Kidney capillary endothelial cell (primary cell): Measurements from ENCODE around the gene CHCHD6.

Experiments
- DNase-seq: peaks from one replicate; pipeline ENCODE4 v3.0.0-alpha.2; 2018; ENCODE audit warnings: low spot score

Gene CHCHD6

DNA sequence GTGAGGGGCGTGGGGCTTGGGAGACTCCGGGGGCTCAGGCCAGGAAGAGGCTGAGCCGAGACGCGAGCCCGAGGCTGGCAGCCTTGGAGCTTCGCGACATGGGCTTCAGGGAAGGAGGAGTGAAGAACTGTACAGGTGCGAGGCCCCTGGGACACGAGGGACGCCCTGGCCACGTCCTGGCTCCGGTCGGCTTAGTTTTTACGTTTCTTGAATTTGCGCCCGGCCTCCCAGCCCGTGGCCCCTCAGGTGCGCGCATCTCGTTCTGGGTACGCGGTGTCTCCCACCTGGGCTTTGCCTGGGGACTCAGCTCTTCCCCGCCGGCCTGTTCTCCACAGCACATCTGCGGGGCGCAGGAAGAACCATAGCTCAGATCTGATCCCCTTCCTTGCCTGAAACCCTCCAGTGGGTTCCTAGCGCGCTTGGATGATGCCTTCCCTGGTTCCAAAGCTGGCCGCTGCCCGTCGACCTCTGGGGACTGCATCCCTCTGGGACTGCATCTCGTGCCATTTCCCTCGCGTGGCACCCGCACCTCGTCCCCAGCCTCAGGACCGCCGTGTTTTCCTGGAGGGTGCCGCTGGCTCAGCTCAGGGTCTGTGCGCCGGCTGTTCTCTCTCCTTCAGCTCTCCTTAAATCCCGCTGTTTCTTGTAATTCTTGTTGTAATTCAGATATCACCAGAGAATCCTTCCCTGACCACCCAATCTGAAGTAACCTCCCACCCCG is 614 bp downstream of the CHCHD6 start:
- DNase-seq, result no peak

DNA sequence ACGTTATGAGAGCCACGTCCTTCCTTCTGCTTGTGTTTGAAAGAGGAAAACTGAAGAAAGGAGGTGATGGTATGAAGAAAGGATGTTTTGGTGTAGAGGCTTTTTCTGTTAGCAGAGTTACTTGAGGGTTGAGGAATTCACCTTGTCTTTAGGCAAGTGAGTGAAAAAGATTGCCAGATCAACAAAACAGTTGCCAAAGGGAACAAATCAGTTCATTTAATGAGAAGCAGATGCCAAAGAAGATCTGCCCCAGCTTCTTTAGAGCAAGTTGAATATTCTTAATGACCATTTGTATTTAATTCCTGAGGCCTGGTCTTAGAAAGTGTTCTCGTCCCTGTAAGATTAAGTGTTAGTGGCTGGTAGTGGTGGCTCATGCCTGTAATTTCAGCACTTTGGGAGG is 2.6 kb downstream of the CHCHD6 start:
- DNase-seq, result no peak

DNA sequence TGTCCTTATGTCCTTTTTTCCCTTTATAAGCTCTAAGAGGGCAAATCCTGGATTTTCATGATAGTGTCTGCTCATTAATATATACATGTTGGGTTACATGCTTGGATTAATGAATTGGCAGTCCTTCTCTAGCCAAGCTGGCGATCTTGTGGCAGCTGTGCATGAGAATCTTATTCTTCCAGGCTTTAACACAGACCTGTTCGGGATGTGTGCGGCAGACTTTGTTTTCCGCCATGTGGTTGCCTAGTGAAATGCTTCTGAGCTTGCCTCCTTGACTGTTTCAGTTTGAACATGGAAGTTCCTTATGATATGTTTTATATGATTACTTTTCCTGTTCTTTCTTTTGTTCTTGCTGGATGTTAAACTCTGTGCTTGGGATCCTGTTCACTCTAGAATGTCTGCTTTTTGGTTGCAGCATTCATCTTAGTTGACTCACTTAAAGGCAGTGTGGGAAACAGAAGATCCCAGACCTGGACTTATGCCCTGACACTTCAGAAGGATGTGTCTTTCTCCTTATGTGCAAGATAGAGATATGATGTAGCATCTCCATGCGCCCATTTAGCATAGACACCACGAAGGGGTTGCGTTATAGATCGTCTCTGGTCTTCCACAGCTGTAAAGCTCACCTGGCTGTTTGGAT is 7.2 kb downstream of the CHCHD6 start:
- DNase-seq, result no peak

DNA sequence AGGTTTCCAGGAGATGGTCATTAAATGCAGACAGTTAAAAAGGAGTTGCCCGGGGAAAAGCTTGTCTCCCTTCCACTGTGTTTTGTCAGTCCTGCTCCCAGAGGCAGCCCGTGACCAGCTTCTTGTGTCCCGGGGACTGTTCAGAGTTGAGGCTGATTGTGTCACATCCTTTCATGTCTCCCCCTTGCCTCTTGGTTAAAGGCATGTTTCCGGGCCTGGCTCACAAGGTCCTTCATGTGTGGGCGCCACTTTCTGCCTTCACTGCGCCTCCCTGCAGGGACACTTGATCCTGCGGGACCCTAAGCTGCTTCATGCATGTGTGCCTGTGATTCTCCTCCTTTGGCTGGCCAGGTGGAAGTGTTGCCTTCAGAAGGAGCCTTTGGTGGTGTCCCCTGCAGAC is 9.2 kb downstream of the CHCHD6 start:
- DNase-seq, result no peak

DNA sequence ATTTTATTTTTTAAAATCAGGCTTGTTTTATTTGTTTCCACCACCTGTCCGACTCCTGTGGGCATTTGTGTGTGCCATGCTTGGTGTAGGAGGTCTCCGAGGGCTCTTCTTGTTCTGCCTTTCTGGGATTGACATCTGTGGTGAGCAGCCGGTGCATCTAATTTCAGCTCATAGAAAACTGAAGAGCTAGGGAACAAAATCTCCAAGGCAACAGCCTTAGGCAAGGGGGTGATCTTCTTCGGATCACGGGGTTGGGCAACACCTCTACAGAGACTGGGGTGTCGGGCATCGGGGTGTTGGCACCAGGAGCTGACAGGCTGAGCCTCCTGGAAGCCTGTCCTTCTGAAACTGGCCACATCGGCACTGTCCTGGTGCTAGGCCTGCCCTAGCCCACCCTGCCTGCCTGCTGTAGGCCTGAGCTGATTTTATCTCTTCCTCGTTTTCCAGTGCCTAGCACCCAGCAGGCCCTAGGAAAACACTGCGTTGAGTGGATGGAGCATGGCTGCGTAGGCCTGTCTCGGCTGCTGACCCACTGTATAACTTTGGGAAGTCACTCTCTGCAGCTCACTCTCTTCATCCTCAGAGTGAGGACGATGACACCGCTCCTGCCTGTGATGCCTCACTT is 10.3 kb downstream of the CHCHD6 start:
- no peak for DNase-seq

DNA sequence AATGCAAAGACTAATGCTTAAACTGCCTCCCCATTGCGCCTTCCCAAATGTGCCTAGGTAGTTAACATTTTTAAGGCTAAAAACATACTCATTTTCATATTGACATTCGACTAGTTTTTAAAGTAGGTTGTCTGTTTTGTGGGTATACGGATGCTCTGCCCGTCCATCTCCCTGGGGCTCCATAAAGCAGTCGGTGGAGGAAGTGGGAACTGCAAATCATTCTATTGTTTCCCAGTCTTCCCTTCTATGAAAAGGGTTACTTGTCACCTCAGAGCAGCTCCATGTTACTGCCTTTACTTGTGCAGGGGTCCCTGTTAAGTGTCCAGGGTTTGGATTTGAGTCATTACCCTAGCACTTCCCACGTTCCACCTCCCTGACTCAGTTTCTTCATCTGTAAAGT is 10.9 kb downstream of the CHCHD6 start:
- DNase-seq, result no peak

DNA sequence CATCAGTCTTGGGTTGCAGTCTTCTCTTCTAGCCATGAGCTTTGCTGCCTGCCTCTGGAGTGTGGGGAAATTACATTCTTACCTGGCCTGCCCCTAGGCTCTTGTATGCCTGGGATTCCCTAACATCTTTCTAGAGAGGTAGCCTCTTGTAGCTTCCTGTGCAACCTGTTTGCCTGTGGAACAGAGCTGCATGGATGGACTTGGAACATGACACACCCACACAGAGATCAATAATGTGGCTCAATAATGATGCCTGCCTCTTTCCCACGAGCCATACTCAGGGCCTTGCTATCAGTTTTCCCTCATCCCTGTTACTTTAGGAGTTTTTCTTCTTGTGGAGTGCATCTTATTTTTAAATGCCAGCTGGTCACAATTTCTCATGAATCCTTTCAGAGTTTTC is 11.4 kb downstream of the CHCHD6 start:
- no peak for DNase-seq

DNA sequence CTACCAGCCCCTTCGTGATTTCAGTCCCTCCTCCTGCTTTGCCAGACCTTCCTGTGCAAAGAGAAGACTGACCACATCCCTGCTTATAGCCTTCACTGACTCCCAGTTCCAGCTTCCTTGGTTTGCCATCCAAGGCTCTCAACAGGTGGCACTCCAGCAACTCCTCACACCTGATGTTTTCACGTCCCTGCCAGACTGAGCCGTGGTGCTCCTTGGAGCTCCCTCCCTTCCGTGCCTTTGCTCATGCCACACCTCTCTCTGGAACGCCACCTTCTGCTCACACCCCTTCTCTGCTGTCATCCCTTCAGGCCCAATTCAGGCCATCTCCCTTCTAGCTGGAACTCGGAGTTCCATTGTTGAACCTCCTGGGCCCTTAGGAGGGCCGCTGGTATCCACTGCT is 12.0 kb downstream of the CHCHD6 start:
- DNase-seq, result no peak

DNA sequence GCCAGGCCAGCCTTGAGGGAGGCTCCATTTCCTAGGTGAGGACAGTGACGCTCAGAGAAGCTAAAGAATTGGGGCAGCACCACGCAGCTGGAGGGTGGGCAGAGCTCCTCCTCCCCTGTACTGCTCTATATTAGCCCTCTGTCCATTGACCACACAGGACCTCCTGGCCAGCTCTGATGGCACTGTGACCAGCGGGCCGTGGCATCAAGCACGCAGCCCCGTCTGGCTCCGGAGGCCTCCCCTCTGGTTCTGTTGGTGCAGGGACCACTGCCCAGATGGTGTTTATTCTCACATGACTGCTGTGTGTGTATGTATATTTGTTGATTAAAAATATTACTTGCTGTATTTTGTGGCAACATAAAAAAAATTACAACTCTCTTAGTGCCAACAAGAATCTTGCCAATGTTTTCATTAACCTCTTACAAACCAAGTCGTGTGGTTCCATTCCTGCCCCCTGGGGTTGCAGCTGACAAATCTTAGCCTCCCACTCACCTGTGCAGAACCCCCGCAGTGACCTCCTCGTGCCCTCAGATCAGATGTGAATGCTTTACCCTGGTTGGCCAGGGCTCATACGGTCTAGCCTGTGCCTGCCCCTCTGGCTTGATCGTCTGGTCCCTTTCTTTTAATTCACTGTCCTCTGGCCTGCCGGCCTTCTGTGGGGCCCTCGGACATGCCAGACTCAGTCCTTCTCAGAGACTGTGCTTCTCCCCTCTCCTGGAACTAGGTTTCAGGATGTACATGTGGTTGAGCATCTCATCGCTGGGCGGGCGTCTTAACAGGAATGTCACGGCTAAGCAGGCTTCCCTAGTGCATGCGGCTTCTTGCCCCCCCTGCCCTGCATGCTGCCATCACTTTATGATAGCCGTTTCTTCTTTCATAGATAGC is 14.8 kb downstream of the CHCHD6 start:
- no peak for DNase-seq

DNA sequence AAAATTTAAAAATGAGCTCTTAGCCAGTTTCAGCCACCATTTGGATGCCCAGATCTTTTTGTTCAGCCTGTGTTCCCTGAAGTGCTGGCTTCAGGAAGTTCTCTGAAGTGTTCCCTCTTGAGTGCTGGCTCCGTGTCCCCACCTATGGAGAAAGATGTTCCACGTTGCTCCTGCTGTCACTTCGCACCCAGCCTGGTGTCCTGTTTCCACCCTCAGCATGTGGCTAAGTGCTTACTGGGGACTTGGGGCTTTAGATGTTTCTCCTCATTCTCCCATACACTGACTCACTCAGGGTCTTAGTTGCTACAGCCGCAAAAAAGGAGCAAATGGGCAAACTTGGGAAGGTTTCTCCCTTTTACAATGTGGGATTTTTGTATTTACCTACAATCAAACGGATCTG is 16.6 kb downstream of the CHCHD6 start:
- no peak for DNase-seq

DNA sequence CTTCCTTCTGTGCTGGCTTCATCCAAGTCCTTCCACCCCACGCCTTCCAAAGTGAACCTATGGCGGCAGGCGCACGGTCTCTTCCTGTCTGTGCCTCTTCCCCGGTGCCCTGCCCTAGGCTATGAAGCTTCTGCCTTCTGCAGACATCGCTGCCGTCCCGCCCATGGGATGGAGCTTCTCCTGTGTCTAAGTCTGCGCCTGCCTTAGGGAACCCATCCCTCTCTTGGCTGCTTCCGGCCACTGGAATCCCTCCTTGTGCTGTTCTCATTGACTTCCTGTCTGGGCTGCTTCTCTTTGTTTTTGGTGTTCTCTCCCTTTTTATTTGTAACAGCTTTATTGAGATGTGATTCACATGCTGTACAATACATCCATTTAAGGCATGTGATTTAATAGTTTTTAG is 17.2 kb downstream of the CHCHD6 start:
- no peak for DNase-seq

DNA sequence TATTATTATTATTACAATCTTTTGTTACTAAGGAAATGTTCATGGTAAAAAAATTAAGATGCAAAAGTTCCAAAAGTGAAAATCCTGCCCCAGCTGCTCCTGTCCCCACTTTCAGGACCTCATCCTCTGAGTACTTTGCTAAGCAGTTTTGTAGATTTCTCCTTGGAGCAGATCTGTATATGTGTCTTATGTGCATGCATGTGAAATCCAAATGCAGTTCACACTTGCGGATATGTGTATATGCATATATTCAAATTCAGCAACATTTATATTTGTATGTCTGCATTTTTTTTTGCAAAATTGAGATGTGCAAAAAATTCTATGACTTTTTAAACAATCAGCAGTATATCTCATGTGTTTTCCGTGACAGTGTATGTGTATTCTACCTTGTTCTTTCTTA is 19.2 kb downstream of the CHCHD6 start:
- DNase-seq, result no peak

DNA sequence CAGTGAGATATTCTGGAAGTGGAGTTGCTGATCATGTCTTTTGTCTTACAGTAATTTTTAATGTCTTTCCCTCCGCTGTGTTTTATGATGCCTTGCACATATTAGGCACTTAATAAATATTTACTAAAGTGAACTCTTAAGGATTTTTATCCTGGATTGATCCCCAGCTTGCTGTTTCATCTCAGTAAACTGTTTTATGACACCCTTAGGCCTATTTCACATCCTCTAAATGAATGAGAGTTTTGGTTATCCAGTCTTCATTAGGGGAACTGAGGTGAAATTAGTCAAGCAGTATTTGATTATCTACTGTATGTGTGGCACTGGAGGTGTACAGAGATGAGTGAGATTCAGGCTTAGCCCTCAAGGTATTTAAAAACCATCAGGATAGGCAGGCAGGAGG is 19.8 kb downstream of the CHCHD6 start:
- DNase-seq, result no peak

DNA sequence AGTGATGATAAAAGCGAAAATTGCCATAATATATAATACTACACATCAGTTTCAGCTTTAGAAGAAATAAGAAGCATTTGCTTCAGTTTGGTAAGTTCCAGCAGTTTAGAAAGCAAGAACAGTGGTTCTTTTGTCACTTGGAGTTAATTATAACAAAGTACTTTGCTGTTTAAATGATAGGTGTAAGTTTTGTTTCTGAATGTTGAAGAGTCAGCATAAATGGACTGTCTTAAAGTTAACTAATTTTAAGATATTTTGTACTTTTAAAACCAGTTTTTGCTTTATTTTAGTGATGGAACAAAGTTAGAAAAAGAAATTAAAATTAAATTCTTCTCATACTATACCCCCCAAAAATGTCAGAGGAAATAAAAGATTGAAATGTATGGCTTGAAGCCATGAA is 24.6 kb downstream of the CHCHD6 start:
- DNase-seq, result no peak

DNA sequence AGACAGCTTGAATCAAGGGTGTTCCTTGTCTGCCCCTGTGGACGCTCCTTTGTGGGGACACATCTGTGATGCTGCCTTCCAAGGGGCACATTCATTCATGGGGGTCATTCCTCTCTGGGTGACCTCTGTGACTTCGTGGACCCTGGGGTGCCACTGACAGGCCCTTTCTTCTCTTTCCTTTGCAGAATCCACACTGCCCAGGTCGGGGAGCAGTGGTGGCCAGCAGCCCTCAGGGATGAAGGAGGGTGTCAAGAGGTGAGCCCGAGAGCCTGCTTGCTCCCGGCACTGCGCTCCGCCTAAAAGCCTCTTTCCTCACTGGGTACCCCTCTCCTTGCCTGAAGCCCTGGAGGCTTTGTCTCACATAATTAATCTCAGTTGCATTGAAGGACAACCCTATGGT is 26.3 kb downstream of the CHCHD6 start:
- DNase-seq, result no peak

DNA sequence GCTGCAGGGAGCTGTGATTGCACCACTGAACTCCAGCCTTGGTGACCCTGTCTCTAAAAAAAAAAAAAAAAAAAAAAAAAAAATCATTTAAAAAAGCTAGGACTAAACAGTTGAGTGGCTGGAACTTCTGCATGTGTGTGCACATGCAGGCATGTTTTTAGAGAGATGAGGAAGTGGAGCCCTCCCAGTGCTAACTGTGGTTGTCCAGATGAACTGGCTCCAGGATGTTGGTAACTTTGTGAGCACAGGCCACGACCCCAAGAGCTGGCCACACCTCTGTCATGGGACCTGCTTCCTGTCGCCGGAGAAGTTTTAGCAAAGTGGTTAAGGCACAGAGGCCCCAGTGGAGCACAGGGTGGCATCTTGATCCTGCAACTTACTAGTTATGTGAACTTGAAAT is 27.0 kb downstream of the CHCHD6 start:
- DNase-seq, result no peak

DNA sequence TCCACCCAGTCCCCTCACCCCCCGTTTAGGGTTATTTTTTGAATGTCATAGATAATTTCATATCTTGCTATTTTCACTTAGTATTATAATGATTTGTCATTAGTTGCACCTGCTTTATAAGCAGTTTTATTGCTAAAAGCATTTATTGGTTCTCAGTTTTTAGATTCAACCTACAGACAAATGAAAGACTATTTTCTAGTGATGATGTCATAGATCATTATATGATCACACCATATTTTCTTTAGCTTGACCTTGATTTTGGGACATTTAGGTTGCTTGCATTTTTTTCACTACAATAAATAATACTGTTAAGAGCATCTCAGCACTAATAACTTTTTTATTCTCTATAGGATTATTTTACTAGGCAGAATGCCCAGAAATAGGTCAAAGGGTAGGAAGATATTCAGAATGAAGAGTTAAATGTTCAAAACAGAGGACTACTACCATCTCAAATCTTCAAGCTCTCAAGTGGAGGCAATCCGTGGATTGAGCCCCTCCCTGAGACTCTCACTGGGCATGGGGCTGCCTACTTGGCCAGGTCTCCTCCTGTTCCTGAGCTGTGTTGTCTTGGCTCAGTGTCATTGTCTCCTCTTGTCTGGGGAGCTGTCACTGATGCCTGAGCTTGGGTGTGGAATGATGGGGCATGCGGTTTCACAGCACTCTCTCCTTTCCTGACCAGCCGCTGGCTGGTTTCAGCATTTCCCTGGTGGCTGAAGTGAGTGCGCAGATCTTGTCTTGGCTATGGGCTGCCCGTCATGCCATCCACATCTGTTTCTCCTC is 28.4 kb downstream of the CHCHD6 start:
- DNase-seq, result no peak

DNA sequence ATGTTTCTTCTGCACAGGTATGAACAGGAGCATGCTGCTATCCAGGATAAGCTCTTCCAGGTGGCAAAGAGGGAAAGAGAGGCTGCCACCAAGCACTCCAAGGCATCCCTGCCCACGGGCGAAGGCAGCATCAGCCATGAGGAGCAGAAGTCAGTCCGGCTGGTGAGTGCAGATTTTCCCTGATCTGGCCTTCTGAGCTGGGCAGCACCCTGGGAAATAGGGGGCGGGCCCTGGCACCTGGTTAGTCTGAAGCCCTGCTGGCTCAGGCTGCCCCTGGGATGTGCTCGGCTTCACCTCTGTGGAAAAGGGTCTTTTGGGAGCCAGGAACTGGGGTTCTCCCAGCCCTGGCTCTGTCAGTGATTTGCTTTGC is 29.0 kb downstream of the CHCHD6 start:
- DNase-seq, result no peak

DNA sequence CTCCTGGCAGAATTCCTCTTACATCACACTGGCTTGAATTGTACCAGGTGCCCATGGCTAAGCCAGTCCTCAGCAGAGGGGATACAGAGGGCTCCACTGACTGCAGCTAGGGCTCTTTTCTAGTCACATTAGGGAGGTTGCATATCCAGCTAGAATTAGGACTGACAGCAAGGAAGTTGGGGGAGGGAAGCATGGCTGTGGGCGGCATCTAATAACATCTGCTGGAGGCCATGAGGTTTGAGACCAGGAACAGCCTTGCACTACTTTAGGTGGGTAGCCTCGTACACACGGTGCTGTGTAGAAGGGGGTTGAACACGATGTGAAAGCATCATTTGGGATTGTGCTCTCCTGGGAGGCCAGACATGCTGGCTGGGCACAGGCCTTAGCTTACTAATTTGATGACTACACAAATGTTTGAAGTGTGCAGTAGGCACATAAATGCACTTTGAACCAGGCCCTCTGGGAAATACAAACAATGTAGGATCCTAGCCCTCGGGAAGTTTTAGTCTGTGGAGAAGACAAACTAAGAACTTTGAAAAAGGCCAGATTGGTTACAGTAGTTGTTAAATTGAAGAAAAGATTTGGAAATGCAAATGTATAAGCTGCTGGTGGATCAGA is 30.2 kb downstream of the CHCHD6 start:
- DNase-seq, result no peak

DNA sequence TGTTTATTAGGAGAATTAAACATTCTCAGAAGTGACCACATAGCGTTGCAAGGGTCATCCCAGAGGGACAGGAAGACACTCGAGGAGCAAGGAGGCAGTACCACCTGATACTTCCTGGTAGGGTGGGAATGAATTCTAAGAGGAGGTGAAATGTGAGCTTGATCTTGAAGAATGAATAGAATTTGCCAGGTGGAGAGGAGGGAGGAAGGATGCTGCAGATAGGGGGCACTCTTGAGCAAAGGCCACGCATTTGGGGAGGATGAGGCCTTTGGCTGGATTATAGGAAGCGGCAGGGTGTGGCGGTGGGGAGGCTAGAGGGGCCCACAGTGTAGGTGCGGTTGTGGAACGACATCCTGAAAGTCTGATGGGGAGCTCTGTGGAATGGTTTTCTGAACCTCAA is 33.5 kb downstream of the CHCHD6 start:
- no peak for DNase-seq

DNA sequence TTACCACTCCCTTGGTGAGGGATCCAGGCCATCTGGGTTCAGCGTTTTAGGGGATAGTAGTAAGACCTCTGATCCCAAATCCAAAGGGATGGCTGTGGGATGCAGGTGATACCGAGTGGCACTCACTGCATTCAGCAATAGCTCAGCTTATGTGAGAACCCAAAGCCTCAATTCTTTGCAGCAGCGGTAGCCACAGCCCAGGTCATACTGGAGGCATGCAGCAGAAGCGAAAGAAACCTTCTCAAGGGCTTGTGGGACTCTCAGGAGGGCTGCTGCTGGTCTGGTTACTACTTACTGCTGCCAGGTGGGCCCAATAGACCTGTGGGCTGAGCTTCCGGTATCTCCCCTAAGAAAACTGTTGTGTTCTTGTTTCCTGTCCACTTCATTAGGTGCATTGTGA is 38.0 kb downstream of the CHCHD6 start:
- DNase-seq, result no peak

DNA sequence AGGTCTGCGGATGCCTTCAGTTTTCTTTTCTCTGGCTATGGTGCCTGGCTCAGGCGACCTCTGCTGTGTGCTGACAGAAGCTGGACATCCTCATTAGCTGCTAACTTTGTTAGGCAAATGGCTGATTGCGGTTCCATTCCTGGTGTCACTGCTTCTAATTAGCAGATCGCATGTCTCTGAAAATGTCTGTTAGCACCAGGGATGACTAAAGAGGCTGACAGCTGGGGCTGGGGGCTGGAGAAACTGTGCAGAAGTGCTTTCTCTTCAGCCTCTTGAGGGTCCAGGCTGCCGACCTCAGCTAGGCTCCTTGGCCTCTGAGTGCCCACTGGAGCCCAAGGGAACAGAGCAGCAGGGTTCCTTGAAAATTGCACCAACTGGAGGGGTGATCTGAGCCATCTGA is 39.3 kb downstream of the CHCHD6 start:
- DNase-seq, result no peak
